WTC11 (cell line): ENCODE data around the gene CSNK1A1. TPM values are rescaled to one million over a fixed set of nuclear protein-coding genes. Genes with fewer than 3 reads are reported as not detected.

ENCODE experiments used
- ATAC-seq: fragments of 200-7000 bp; cut with Tn5 transposase; 2 replicates; pipeline ENCODE4 v1.10.0; 2021; ENCODE audit warnings: mild to moderate bottlenecking, moderate library complexity
- CTCF ChIA-PET: fragments of 300-600 bp; sonication (Branson Sonifier 250); formaldehyde crosslinking; loops from one replicate; lab custom pipeline; 2021; ENCODE audit warnings: antibody characterized with exemption; lab: Charles Lee
- POLR2A ChIA-PET: fragments of 350-600 bp; sonication (Branson Sonifier 250); formaldehyde crosslinking; loops from one replicate; lab custom pipeline; 2021; ENCODE audit warnings: antibody characterized with exemption; lab: Charles Lee
- DNase-seq: peaks from one replicate; pipeline ENCODE4 v3.0.0; 2021; ENCODE audit warnings: low spot score
- H3K27ac Mint-ChIP-seq: 2 replicates; pipeline ENCODE4 v1.8.0; 2021; ENCODE audit warnings: mixed read lengths
- H3K27me3 Mint-ChIP-seq: 2 replicates; pipeline ENCODE4 v1.8.0; 2021; ENCODE audit warnings: low read depth, mild to moderate bottlenecking, moderate library complexity, mixed read lengths
- H3K36me3 Mint-ChIP-seq: 2 replicates; pipeline ENCODE4 v1.8.0; 2021; ENCODE audit warnings: mixed read lengths
- H3K4me1 Mint-ChIP-seq: 2 replicates; pipeline ENCODE4 v1.8.0; 2022; ENCODE audit warnings: mixed read lengths
- H3K4me3 Mint-ChIP-seq: 2 replicates; pipeline ENCODE4 v1.8.0; 2021; ENCODE audit warnings: mild to moderate bottlenecking, moderate library complexity, mixed read lengths
- H3K9me3 Mint-ChIP-seq: 2 replicates; pipeline ENCODE4 v1.8.0; 2021; ENCODE audit warnings: mixed read lengths
- ATF1 ChIP-seq: sonication (generic); formaldehyde crosslinking; IDR thresholded peaks from 2 replicates; pipeline ENCODE4 v1.8.1; 2023; ENCODE audit warnings: mild to moderate bottlenecking, moderate library complexity, missing genetic modification reagents
- CREB1 ChIP-seq: sonication (generic); formaldehyde crosslinking; IDR thresholded peaks from 2 replicates; pipeline ENCODE4 v1.8.0; 2023; ENCODE audit warnings: mild to moderate bottlenecking, missing genetic modification reagents
- GTF2I ChIP-seq: fragments of 250-450 bp; sonication (Bioruptor Pico); conservative IDR thresholded peaks from 2 replicates; pipeline ENCODE4 v1.4.0; 2021; ENCODE audit warnings: mild to moderate bottlenecking
- JUN ChIP-seq: sonication (generic); formaldehyde crosslinking; IDR thresholded peaks from 2 replicates; pipeline ENCODE4 v1.8.0; 2023; ENCODE audit warnings: mild to moderate bottlenecking, missing genetic modification reagents
- NFYB ChIP-seq: sonication (generic); formaldehyde crosslinking; conservative IDR thresholded peaks from 2 replicates; pipeline ENCODE4 v1.8.0; 2022; ENCODE audit warnings: low read depth, missing genetic modification reagents
- RORB ChIP-seq: fragments of 250-450 bp; sonication (Bioruptor Pico); IDR thresholded peaks from 2 replicates; pipeline ENCODE4 v1.9.0; 2021; ENCODE audit warnings: mild to moderate bottlenecking
- TCF7 ChIP-seq: sonication (generic); formaldehyde crosslinking; IDR thresholded peaks from 2 replicates; pipeline ENCODE4 v1.8.0; 2022; ENCODE audit warnings: mild to moderate bottlenecking, low read depth, missing genetic modification reagents, moderate library complexity
- TEAD4 ChIP-seq: sonication (generic); formaldehyde crosslinking; IDR thresholded peaks from 2 replicates; pipeline ENCODE4 v1.8.0; 2022; ENCODE audit warnings: mild to moderate bottlenecking, missing genetic modification reagents
- ZNF121 ChIP-seq: sonication (generic); formaldehyde crosslinking; IDR thresholded peaks from 2 replicates; pipeline ENCODE4 v1.8.0; 2023; ENCODE audit warnings: missing genetic modification reagents
- ZNF396 ChIP-seq: fragments of 250-450 bp; sonication (Bioruptor Pico); IDR thresholded peaks from 2 replicates; pipeline ENCODE4 v1.8.0; 2021; ENCODE audit warnings: mild to moderate bottlenecking, moderate library complexity, borderline replicate concordance
- total RNA-seq: library from RNA; stranded (reverse); gene quantifications from 3 replicates; pipeline ENCODE4 v1.2.3, GENCODE V29; 2021
- TF ChIP-seq, protein P1 (sequence below): sonication (generic); formaldehyde crosslinking; IDR thresholded peaks from 2 replicates; pipeline ENCODE4 v1.8.1; 2023; ENCODE audit warnings: mild to moderate bottlenecking, missing genetic modification reagents, moderate library complexity
- TF ChIP-seq, protein P2 (sequence below): sonication (generic); formaldehyde crosslinking; IDR thresholded peaks from 2 replicates; pipeline ENCODE4 v1.8.0; 2022; ENCODE audit warnings: missing genetic modification reagents
- TF ChIP-seq, protein P3 (sequence below): fragments of 250-450 bp; sonication (Bioruptor Pico); IDR thresholded peaks from 2 replicates; pipeline ENCODE4 v2.1.2; 2022; ENCODE audit warnings: mild to moderate bottlenecking, moderate library complexity
- TF ChIP-seq, protein P4 (sequence below): fragments of 250-450 bp; sonication (Bioruptor Pico); IDR thresholded peaks from 2 replicates; pipeline ENCODE4 v1.9.0; 2021; ENCODE audit warnings: mild to moderate bottlenecking
- TF ChIP-seq, protein P5 (sequence below): sonication (generic); formaldehyde crosslinking; IDR thresholded peaks from 2 replicates; pipeline ENCODE4 v1.8.0; 2022; ENCODE audit warnings: mild to moderate bottlenecking, missing genetic modification reagents

Gene CSNK1A1
- total RNA-seq, 1 experiment from 2014 or later, result 276 TPM

DNA sequence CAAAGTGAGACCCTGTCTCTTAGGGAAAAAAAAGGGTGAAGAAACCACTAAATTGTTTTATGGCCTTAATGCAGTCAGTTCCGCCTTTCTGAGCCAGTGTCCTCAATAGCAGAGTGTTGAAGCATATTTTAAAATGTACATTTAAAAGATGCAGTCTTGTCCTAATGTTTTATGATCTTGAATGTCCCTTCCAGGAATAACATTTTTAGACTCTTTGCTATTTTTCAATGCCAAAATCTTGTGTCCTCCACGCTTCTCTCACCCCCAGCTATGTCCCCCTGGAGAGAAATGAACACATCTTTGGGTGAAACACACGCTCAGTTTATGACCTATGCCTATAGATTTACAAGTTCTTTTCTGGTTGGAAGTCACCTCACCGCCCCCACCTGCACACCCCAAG is 69.8 kb downstream of the CSNK1A1 start (continued):
- TF ChIP-seq, protein P1, sequence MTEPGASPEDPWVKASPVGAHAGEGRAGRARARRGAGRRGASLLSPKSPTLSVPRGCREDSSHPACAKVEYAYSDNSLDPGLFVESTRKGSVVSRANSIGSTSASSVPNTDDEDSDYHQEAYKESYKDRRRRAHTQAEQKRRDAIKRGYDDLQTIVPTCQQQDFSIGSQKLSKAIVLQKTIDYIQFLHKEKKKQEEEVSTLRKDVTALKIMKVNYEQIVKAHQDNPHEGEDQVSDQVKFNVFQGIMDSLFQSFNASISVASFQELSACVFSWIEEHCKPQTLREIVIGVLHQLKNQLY (CRISPR knock-in tag), result no peak
- TF ChIP-seq, protein P2, sequence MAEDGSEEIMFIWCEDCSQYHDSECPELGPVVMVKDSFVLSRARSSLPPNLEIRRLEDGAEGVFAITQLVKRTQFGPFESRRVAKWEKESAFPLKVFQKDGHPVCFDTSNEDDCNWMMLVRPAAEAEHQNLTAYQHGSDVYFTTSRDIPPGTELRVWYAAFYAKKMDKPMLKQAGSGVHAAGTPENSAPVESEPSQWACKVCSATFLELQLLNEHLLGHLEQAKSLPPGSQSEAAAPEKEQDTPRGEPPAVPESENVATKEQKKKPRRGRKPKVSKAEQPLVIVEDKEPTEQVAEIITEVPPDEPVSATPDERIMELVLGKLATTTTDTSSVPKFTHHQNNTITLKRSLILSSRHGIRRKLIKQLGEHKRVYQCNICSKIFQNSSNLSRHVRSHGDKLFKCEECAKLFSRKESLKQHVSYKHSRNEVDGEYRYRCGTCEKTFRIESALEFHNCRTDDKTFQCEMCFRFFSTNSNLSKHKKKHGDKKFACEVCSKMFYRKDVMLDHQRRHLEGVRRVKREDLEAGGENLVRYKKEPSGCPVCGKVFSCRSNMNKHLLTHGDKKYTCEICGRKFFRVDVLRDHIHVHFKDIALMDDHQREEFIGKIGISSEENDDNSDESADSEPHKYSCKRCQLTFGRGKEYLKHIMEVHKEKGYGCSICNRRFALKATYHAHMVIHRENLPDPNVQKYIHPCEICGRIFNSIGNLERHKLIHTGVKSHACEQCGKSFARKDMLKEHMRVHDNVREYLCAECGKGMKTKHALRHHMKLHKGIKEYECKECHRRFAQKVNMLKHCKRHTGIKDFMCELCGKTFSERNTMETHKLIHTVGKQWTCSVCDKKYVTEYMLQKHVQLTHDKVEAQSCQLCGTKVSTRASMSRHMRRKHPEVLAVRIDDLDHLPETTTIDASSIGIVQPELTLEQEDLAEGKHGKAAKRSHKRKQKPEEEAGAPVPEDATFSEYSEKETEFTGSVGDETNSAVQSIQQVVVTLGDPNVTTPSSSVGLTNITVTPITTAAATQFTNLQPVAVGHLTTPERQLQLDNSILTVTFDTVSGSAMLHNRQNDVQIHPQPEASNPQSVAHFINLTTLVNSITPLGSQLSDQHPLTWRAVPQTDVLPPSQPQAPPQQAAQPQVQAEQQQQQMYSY, result no peak

DNA sequence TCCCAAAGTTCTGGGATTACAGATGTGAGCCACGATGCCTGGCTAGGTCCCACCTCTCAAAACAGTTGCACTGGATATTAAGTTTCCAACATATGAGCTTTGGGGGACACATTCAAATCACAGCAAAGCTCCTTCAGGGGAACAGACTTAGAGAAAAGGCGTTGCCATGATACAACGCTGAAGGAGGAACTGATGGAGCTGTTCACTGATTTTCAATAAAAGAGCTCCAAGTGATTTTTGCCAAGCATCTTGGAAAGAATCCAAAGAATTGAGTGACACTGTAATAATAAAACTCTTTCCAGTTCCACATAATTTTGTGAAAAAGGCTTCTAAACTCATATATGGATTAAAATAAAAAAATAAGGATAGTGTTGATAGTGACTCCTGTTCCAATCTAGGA is 72.5 kb downstream of the CSNK1A1 start:
- Mint-ChIP-seq H3K36me3 (no peaks in the 10 kb centered on the region), H3K4me3 (no peak overlapping the region), H3K27me3 (no peaks in the 10 kb centered on the region), H3K4me1 (peaks cover 3% of the 10 kb centered on the region; the same call in 1 of the 2 replicates), H3K27ac (no peak overlapping the region), H3K9me3 (no peaks in the 10 kb centered on the region)
- POLR2A ChIA-PET, result no interaction called here
- TF ChIP-seq, protein P3, sequence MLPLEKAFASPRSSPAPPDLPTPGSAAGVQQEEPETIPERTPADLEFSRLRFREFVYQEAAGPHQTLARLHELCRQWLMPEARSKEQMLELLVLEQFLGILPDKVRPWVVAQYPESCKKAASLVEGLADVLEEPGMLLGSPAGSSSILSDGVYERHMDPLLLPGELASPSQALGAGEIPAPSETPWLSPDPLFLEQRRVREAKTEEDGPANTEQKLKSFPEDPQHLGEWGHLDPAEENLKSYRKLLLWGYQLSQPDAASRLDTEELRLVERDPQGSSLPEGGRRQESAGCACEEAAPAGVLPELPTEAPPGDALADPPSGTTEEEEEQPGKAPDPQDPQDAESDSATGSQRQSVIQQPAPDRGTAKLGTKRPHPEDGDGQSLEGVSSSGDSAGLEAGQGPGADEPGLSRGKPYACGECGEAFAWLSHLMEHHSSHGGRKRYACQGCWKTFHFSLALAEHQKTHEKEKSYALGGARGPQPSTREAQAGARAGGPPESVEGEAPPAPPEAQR (CRISPR knock-in tag), result no peak
- TF ChIP-seq ZNF121 (no peak), JUN (CRISPR knock-in tag) (no peak), RORB (CRISPR knock-in tag) (no peak), TCF7 (no peak), NFYB (no peak), GTF2I (CRISPR knock-in tag) (no peak), ZNF396 (CRISPR knock-in tag) (no peak), CREB1 (CRISPR knock-in tag) (no peak), TEAD4 (no peak), ATF1 (CRISPR knock-in tag) (no peak)
- TF ChIP-seq, protein P4, sequence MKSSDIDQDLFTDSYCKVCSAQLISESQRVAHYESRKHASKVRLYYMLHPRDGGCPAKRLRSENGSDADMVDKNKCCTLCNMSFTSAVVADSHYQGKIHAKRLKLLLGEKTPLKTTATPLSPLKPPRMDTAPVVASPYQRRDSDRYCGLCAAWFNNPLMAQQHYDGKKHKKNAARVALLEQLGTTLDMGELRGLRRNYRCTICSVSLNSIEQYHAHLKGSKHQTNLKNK (CRISPR knock-in tag), result no peak
- TF ChIP-seq, protein P1 (CRISPR knock-in tag), result no peak
- TF ChIP-seq, protein P5, sequence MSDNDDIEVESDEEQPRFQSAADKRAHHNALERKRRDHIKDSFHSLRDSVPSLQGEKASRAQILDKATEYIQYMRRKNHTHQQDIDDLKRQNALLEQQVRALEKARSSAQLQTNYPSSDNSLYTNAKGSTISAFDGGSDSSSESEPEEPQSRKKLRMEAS (CRISPR knock-in tag), result no peak
- TF ChIP-seq, protein P2, result no peak
- ATAC-seq (no peak), DNase-seq (no peak)
- CTCF ChIA-PET, result no interaction called here
